Keratinocyte (primary cell): ENCODE data around the gene CLRN2.

ENCODE experiments used
- EZH2 ChIP-seq: IDR thresholded peaks from one replicate; pipeline ENCODE4 v1.6.1; 2012; ENCODE audit warnings: inconsistent platforms, mild to moderate bottlenecking, low read length, moderate library complexity
- TF ChIP-seq, protein P1 (sequence below), 3 experiments: IDR thresholded peaks in 1 of 3; conservative IDR thresholded peaks in 1 of 3; optimal IDR thresholded peaks in 1 of 3; 2 replicates in 2 of 3; 3 replicates in 1 of 3; pipeline versions ENCODE3 to v1.5.1; 2011; ENCODE audit warnings: low read length in 3 of 3, mild to moderate bottlenecking in 3 of 3, moderate library complexity in 2 of 3, control low read depth in 1 of 3, inconsistent platforms in 1 of 3; ENCODE audit not compliant: insufficient read depth in 2 of 3; ENCODE audit errors: extremely low read depth in 1 of 3

DNA sequence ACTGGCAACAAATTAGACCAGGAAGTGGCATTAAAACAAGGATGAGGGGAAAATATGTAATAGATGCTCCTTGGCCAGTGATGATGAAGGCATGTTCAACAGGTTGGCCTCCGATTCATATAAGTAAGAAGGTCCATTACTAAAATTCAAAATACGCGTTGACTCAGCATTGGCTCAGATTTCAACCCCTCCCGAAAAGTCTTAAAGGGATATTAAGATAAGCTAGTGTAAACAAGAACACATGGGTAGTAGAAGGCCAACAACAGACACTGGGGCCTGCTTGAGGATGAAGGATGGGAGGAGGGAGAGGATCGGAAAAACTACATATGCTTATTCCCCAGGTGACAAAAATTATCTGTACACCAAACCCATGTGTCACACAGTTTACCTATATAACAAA lies 42.9 kb downstream of the CLRN2 start:
- TF ChIP-seq, protein P1, sequence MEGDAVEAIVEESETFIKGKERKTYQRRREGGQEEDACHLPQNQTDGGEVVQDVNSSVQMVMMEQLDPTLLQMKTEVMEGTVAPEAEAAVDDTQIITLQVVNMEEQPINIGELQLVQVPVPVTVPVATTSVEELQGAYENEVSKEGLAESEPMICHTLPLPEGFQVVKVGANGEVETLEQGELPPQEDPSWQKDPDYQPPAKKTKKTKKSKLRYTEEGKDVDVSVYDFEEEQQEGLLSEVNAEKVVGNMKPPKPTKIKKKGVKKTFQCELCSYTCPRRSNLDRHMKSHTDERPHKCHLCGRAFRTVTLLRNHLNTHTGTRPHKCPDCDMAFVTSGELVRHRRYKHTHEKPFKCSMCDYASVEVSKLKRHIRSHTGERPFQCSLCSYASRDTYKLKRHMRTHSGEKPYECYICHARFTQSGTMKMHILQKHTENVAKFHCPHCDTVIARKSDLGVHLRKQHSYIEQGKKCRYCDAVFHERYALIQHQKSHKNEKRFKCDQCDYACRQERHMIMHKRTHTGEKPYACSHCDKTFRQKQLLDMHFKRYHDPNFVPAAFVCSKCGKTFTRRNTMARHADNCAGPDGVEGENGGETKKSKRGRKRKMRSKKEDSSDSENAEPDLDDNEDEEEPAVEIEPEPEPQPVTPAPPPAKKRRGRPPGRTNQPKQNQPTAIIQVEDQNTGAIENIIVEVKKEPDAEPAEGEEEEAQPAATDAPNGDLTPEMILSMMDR (optimal IDR thresholded peaks at IDR 0.05 in 1 of 3, IDR thresholded peaks at IDR 0.05 in 1 of 3, conservative IDR thresholded peaks at IDR 0.05 in 1 of 3; ENCODE audit: extremely low read depth in 1 of 3, insufficient read depth in 2 of 3, low read length in 3 of 3) = no peak
- TF ChIP-seq EZH2 = no peak
